Dendritic cell treated with granulocyte-macrophage colony-stimulating factor and Interleukin-4, amounts not matched to agents 40 ng/mL and 50 ng/mL, for 4 days (primary cell): ENCODE results near the gene KCNAB1.

Experiments
- H3K27ac Mint-ChIP-seq: one replicate; pipeline ENCODE4 v1.8.0; 2022; ENCODE audit warnings: mild to moderate bottlenecking, mixed read lengths
- H3K27me3 Mint-ChIP-seq: one replicate; pipeline ENCODE4 v1.8.0; 2022; ENCODE audit warnings: mild to moderate bottlenecking, mixed read lengths
- H3K36me3 Mint-ChIP-seq: one replicate; pipeline ENCODE4 v1.8.0; 2022; ENCODE audit warnings: low read depth, mixed read lengths
- H3K4me1 Mint-ChIP-seq: one replicate; pipeline ENCODE4 v1.8.0; 2022; ENCODE audit warnings: low read depth, mixed read lengths
- H3K4me3 Mint-ChIP-seq: one replicate; pipeline ENCODE4 v1.8.0; 2022; ENCODE audit warnings: mild to moderate bottlenecking, moderate library complexity, mixed read lengths
- H3K9me3 Mint-ChIP-seq: one replicate; pipeline ENCODE4 v1.8.0; 2022; ENCODE audit warnings: mixed read lengths
- intact Hi-C: fragments of 100-400 bp; cut with micrococcal nuclease; formaldehyde crosslinking; loops from one replicate; pipeline ENCODE4 v1.15.0; 2022

The KCNAB1 gene

DNA sequence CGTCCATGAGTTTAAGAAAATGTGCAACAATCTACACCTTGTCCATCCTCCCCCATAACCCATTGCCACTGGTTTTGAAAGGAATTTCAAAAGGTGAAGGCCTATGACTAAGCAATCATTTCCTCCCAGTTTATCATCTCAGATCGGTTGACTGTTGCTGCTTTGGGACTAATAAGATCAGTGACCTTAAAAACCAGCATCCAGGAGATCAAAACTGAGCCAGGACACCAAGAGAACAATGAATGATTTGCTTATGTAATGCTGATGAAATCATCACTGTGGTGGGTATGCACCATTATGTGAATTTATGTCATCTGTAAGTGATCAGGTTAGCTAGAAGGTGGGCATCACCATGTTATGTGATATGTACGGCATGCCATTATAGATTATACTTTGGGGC lies 239.0 kb downstream of the KCNAB1 start:
- Mint-ChIP-seq H3K4me3 (no peak overlapping the region), H3K9me3 (no peaks in the 10 kb centered on the region), H3K36me3 (no peaks in the 10 kb centered on the region), H3K4me1 (no peaks in the 10 kb centered on the region), H3K27me3 (peaks cover 2% of the 10 kb centered on the region), H3K27ac (no peak overlapping the region)
- intact Hi-C loops = no loop called here

DNA sequence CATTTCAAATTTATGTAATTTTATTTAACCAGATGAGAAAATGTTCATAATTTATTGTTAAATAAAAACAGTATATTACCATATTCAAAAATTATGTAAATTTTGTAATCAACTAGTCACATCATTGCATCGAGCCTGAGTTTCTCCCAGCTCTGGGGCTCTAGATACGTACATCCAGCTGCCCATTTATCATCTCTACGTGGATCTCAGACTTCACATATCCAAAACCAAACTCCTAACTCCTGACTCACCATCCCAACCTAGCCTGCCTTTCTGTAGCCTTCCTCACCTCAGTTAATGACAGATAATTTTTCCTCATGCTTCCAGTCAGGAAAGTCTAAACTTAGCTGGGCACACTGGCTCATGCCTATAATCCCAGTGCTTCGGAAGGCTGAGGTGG lies 239.7 kb downstream of the KCNAB1 start:
- intact Hi-C loops = no loop called here
- Mint-ChIP-seq H3K36me3 (no peaks in the 10 kb centered on the region), H3K27ac (no peak overlapping the region), H3K4me1 (no peaks in the 10 kb centered on the region), H3K9me3 (no peaks in the 10 kb centered on the region), H3K4me3 (no peak overlapping the region), H3K27me3 (peaks cover 4% of the 10 kb centered on the region)

- Mint-ChIP-seq H3K36me3 (no peaks in the 10 kb centered on the region), H3K4me1 (no peaks in the 10 kb centered on the region), H3K27me3 (peaks cover 4% of the 10 kb centered on the region), H3K27ac (no peak overlapping the region), H3K4me3 (no peak overlapping the region), H3K9me3 (no peaks in the 10 kb centered on the region)
- intact Hi-C loops = no loop called here
Measured at GRCh38 chr3:156360963-156361362, 240.6 kb downstream of the KCNAB1 start.

GRCh38 chr3:156366559-156366958 lies 246.2 kb downstream of the KCNAB1 start:
- intact Hi-C loops = no loop called here
- Mint-ChIP-seq H3K9me3 (no peaks in the 10 kb centered on the region), H3K36me3 (no peaks in the 10 kb centered on the region), H3K4me3 (no peak overlapping the region), H3K4me1 (no peaks in the 10 kb centered on the region), H3K27ac (no peak overlapping the region), H3K27me3 (peaks cover 2% of the 10 kb centered on the region)

GRCh38 chr3:156368189-156368588 lies 247.8 kb downstream of the KCNAB1 start:
- H3K9me3 Mint-ChIP-seq = no peaks in the 10 kb centered on the region
- H3K27me3 Mint-ChIP-seq = peaks cover 2% of the 10 kb centered on the region
- intact Hi-C loops = no loop called here
- H3K27ac Mint-ChIP-seq = no peak overlapping the region
- no peak overlapping the region for H3K4me3 Mint-ChIP-seq
- no peaks in the 10 kb centered on the region for H3K36me3 Mint-ChIP-seq
- H3K4me1 Mint-ChIP-seq = no peaks in the 10 kb centered on the region

DNA sequence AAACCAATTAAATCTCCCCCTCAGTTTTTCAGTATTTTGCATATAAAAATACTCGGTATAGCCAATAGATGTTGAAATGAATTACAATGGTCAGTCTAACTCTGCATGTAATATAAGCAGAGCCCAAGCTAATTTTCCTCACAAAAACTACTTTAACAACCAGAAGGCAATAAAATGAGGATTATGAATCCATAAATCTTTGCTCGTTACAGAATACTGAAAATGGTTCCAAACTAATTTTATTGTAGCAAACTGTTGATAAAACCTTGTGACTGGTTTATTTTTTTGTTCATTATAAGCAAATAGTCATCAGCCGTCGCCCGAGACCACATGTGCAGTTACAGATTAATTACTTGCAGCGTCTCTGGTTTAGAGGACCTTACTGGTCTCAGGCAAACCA lies 251.3 kb downstream of the KCNAB1 start:
- Mint-ChIP-seq H3K4me1 (no peaks in the 10 kb centered on the region), H3K27ac (no peak overlapping the region), H3K9me3 (no peaks in the 10 kb centered on the region), H3K36me3 (no peaks in the 10 kb centered on the region), H3K4me3 (no peak overlapping the region), H3K27me3 (peaks cover 3% of the 10 kb centered on the region)
- intact Hi-C loops = loop anchor here (10.0 kb wide), 1 partner anchor 107 kb away; no protein-coding TSS in a partner anchor

DNA sequence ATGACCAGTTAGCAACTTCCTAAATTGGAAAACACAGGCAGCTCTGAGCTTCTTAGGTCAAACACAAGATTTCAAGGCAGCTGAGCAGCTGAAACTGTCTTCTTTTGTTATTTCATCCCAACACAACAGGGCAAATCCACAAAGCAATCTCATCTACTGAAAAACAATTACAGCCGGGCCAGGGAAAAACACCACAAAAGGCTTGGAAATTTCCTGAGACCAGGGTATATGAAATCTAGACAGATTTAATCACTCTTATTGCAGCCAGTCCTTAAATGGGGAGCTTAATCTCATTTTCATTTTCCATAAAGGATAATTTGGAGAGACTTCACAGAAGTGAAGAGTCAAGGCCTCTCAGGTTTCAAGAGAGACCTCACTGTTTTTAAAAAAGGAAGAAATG lies 252.7 kb downstream of the KCNAB1 start:
- H3K4me3 Mint-ChIP-seq = no peak overlapping the region
- H3K27me3 Mint-ChIP-seq = peaks cover 6% of the 10 kb centered on the region
- H3K9me3 Mint-ChIP-seq = no peaks in the 10 kb centered on the region
- no peaks in the 10 kb centered on the region for H3K36me3 Mint-ChIP-seq
- H3K27ac Mint-ChIP-seq = no peak overlapping the region
- no peaks in the 10 kb centered on the region for H3K4me1 Mint-ChIP-seq
- intact Hi-C loops = loop anchor here (10.0 kb wide), 1 partner anchor 108 kb away; no protein-coding TSS in a partner anchor

- no peaks in the 10 kb centered on the region for H3K9me3 Mint-ChIP-seq
Measured at GRCh38 chr3:156373654-156374053, 253.3 kb downstream of the KCNAB1 start.

GRCh38 chr3:156376199-156376598 lies 255.8 kb downstream of the KCNAB1 start:
- peaks cover 7% of the 10 kb centered on the region for H3K27me3 Mint-ChIP-seq
- H3K4me1 Mint-ChIP-seq = no peaks in the 10 kb centered on the region
- H3K4me3 Mint-ChIP-seq = no peak overlapping the region
- intact Hi-C loops = loop anchor here (10.0 kb wide), 1 partner anchor 111 kb away; no protein-coding TSS in a partner anchor
- no peaks in the 10 kb centered on the region for H3K36me3 Mint-ChIP-seq
- no peaks in the 10 kb centered on the region for H3K9me3 Mint-ChIP-seq
- no peak overlapping the region for H3K27ac Mint-ChIP-seq

More at GRCh38 chr3:156373654-156374053, 253.3 kb downstream of the KCNAB1 start:
- H3K4me3 Mint-ChIP-seq = no peak overlapping the region
- H3K4me1 Mint-ChIP-seq = no peaks in the 10 kb centered on the region
- no peak overlapping the region for H3K27ac Mint-ChIP-seq
- intact Hi-C loops = loop anchor here (10.0 kb wide), 1 partner anchor 109 kb away; no protein-coding TSS in a partner anchor
- H3K27me3 Mint-ChIP-seq = peaks cover 6% of the 10 kb centered on the region
- no peaks in the 10 kb centered on the region for H3K36me3 Mint-ChIP-seq

GRCh38 chr3:156377266-156377665 lies 256.9 kb downstream of the KCNAB1 start:
- H3K27ac Mint-ChIP-seq = no peak overlapping the region
- H3K9me3 Mint-ChIP-seq = no peaks in the 10 kb centered on the region
- H3K36me3 Mint-ChIP-seq = no peaks in the 10 kb centered on the region
- H3K4me1 Mint-ChIP-seq = no peaks in the 10 kb centered on the region
- peaks cover 7% of the 10 kb centered on the region for H3K27me3 Mint-ChIP-seq
- intact Hi-C loops = loop anchor here (10.0 kb wide), 1 partner anchor 112 kb away; no protein-coding TSS in a partner anchor
- no peak overlapping the region for H3K4me3 Mint-ChIP-seq

DNA sequence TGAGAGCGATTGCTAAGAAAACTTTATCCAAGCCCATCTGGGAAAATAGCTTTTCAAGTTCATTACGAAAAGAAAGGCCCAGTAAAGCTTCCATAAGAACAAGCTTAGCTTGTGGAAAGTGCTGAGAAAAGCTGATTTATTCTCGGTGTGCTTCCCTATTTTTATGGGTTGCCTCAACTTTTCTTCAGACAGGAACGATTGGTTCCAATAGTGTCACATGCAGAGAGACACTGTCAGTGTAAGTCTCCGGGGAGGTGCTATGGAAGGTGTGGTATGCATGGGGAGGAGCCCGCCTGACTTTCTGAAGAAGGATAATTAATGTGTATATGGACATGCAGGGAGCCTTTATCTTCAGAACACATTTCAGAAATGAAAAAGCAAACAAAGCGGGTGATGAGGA lies 257.3 kb downstream of the KCNAB1 start:
- Mint-ChIP-seq H3K36me3 (no peaks in the 10 kb centered on the region), H3K4me1 (no peaks in the 10 kb centered on the region), H3K9me3 (no peaks in the 10 kb centered on the region), H3K27ac (no peak overlapping the region), H3K4me3 (no peak overlapping the region), H3K27me3 (peaks cover 7% of the 10 kb centered on the region)
- intact Hi-C loops = loop anchor here (10.0 kb wide), 1 partner anchor 113 kb away; no protein-coding TSS in a partner anchor

GRCh38 chr3:156378871-156379270 lies 258.5 kb downstream of the KCNAB1 start:
- Mint-ChIP-seq H3K9me3 (no peaks in the 10 kb centered on the region), H3K4me3 (no peak overlapping the region), H3K27ac (no peak overlapping the region), H3K27me3 (peaks cover 7% of the 10 kb centered on the region), H3K4me1 (no peaks in the 10 kb centered on the region), H3K36me3 (no peaks in the 10 kb centered on the region)
- intact Hi-C loops = loop anchor here (10.0 kb wide), 1 partner anchor 114 kb away; no protein-coding TSS in a partner anchor

- Mint-ChIP-seq H3K36me3 (no peaks in the 10 kb centered on the region), H3K9me3 (no peaks in the 10 kb centered on the region), H3K27me3 (peaks cover 7% of the 10 kb centered on the region), H3K4me3 (no peak overlapping the region), H3K27ac (no peak overlapping the region), H3K4me1 (no peaks in the 10 kb centered on the region)
- intact Hi-C loops = loop anchor here (10.0 kb wide), 1 partner anchor 115 kb away; no protein-coding TSS in a partner anchor
Measured at GRCh38 chr3:156379327-156379726, 258.9 kb downstream of the KCNAB1 start.

GRCh38 chr3:156381253-156381652 lies 260.9 kb downstream of the KCNAB1 start:
- peaks cover 5% of the 10 kb centered on the region for H3K27me3 Mint-ChIP-seq
- no peaks in the 10 kb centered on the region for H3K4me1 Mint-ChIP-seq
- no peak overlapping the region for H3K4me3 Mint-ChIP-seq
- H3K9me3 Mint-ChIP-seq = no peaks in the 10 kb centered on the region
- intact Hi-C loops = loop anchor here (5.0 to 10.0 kb wide), 2 partner anchors 124 to 209 kb away; no protein-coding TSS in a partner anchor
- no peak overlapping the region for H3K27ac Mint-ChIP-seq
- no peaks in the 10 kb centered on the region for H3K36me3 Mint-ChIP-seq
